Raji (cell line): ENCODE results near the gene FMN1.

Experiments
- POLR2A ChIP-seq: IDR thresholded peaks from 2 replicates; pipeline ENCODE4 v1.6.1; 2011; ENCODE audit warnings: low read depth, low read length, control low read depth; ENCODE audit not compliant: insufficient read depth

The FMN1 gene

DNA sequence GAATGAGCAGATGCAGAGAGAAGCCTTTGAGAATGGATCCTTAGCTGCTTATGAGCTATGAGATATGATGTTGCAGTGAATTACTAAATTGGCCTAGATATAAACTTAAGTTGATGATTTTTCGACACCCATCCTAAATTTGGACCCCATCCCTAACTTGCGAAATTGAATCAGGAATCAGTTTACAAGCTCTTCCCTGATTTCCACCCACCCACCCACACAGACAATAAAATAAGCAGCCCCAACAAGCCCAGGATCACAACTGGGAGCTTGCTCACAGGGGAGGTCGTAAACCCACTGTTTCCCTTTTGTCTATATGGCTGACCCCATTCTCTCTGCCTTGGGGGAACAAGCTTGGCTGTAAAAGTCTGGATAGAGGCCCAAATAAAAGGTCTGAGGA, 419.4 kb downstream of the FMN1 start:
- TF ChIP-seq POLR2A: no peak

DNA sequence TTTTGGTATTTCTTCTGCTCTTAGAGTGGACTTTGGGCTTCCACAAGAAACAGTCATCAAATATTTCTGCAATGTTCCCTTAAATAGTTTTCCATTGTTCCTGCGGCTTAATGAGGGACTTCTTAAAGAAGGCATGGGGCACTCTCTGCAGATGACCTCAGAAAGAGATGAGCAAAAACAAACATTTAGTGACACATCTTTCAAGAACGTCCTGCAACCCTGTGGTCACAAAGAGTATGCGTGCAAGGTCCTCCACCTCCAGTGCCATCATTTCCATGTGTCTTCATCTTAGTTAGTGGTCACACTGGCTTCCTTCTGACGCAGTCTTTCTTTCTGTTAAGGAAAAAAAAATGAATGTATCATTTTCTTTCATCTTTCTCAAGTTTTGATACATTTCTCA, 420.5 kb downstream of the FMN1 start:
- TF ChIP-seq POLR2A: no peak

DNA sequence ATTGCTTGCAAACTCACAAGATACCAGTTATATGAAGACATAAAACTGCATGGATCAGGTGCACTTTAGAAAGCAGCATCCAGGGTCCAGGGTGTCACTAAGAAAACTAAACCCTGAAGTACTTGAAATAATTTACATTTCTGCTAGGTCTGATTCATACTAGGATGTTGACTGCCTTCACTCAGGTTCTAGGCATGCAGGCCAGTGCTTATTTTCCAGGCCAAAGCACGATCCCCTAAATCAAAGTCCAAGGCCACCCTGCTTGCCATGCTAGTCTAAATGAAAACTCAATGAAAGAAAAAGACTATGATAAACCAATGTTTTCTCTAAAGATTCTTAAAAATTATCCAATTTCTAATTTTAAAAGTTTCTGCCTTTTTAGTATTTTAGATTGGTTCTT, 427.3 kb downstream of the FMN1 start:
- no peak for TF ChIP-seq POLR2A

DNA sequence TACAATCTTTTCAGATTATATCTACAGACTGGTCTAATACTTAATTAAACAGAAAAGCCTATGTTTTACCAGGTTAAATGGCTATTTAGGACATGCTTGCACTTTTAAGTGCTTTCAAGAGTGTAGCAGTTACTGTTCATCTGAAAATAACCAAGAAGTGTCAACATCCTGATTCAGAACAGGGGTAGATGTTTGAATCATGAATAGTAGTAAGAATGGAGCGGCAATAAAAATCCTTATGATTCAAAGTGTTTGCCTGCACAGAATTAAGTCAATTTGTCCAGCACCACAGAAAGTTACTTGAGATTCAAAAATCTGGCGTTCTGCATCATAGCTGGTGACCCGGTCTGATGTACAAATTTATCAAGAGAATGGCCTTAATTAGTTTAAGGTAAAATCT, 428.4 kb downstream of the FMN1 start:
- TF ChIP-seq POLR2A: no peak

DNA sequence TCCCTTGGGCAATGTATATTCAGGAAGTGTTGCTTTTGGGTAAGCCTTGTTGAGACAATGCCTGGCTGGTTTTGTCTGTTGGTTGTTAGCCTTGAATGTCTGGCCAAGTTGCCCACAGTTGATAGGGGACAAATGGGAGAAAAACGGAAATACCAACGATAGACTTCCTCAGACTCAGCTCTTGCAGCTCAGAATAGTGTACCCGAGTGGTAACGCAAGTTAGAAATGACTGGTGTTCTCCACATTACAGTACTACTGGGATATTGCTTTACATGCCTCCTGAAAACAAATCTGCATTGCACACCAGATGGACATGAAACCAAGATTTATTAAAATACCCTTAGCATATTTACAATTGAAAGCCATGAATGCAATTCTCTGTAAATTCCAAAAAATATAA, 429.3 kb downstream of the FMN1 start:
- no peak for TF ChIP-seq POLR2A

DNA sequence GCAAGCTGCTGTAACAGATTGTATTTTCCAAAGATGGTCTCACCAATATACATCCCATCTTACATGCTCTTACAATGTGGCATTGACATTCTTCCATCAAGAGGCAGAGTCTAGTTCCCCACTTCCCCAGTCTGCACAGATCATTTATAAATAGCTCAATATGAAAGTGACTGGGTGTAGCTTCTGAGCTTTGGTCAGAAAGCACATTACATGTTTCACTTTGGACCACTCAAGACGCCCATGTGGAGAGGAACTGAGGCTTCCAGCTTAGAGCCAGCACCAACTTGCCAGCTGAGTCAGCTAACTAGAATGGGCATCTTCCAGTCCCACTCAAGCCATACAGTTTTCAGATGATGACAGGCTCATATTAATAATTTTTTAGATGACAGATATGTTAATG, 431.2 kb downstream of the FMN1 start:
- TF ChIP-seq POLR2A: no peak

DNA sequence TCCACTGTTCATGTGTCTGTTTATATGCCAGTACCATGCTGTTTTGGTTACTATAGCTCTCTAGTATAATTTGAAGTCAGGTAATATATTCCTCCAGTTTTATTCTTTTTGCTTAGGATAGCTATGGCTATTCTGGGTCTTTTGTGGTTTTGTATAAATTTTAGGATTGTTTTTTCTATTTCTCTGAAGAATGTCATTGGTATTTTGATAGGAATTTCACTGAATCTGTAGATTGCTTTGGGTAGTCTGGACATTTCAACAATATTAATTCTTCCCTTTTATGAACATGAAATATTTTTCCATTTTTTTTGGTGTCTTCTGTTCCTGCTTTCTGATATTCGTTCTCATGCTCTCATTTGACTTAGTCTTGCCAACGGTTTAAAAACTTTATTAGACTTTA, 437.1 kb downstream of the FMN1 start:
- TF ChIP-seq POLR2A: no peak

DNA sequence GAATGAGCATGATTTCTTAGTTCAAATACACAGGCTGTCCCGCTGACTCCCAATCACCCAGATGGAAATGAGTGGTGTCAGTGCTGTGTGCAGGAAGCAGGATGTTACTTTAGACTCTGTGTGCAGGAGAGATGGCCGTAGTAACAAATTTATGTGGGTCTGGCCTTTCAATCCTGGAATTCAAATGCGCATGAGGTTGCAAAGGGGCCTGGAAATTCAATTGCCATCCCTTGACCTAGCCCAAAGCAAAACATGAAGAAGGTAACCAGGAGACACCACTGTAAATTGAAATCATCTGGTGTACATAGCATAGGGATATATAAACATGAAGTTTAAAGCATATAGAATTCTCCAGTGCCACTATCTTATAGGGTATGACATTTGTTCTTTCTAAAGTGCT, 443.5 kb downstream of the FMN1 start:
- no peak for TF ChIP-seq POLR2A

DNA sequence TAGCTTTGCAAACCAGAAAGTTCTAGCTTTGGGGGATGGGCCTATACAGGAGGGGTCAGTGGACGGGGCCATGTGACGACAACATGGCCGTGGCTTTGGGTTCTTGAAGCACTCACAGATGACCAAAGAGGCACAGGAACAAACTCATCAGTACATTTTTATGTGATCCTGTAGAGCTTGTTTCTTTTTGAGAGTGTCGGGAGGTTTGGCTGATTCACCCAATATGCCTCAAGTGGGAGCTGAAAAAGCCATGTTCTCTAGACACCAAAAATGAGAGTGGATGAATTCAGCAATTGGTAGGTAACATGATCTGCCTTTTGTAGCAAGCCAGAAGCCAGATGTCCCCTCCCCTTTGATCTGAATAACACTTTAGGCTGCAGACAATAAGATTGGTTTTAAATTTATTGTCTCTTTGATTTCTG, 446.6 kb downstream of the FMN1 start:
- TF ChIP-seq POLR2A: no peak

DNA sequence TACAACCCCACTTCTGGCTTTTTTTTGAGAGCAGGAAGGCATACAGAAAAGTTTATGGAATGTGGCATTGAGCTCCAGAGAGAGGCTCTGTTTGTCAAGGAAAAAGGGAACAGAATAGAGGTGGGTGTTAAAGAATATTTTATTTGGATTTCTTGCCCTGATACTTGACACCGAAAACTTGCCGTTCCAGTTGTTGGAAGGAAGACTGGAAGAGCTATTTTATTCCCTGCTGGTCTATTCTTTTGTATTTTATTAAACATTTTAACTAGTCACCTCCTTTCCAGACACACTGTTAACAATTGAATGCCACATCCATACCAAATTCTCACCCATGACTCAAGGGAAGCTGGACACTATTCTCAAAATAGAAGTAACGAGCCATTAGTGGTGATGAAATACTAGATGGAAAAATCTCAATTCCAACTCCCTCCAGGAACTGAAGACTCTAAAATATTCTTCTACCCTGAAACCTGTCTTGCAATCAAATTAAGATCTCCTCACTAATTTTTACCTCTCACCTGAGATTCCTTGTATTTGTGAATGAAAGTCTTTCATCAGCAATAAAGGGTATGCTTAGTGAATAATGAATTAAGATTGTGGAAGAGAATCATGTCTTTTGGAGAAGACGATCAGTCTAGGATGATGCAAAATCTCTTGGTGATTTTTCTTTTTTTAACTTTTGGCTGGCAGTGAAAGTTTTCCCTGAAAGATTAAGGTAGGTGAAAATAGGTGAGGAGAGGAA, 448.2 kb downstream of the FMN1 start:
- no peak for TF ChIP-seq POLR2A

DNA sequence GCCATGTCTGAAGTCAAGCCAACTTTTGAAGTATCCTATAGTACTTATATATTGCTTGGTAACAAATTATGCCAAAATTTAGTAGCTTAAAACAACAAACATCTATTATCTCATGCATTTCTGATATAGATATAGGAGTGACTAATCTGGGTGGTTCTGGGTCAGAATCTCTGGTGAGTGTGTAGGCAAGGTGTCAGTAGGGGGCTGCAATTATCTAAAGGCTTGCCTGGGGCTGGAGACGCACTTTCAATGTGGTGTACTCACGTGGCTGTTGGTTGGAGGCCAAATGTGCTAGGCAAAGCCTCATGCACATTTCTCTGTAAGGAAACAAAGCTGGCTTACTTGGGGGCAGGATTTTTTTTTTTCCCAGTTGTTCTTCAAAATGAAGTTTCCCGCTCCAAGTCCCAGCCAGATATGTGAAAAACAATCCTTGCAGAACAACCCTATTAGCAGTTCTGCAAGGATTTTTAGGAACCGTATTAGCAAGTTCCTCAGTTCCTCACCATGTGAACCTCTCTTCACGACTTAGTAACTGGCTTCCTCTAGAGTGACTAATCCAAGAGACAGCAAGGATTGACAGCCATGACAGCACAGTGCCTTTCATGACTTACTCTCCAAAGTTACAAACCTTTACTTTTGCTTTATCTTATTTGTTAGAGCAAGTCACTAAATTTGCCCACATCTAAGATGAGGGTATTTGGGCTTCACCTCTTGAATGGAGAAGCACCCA, 450.9 kb downstream of the FMN1 start:
- TF ChIP-seq POLR2A: no peak

DNA sequence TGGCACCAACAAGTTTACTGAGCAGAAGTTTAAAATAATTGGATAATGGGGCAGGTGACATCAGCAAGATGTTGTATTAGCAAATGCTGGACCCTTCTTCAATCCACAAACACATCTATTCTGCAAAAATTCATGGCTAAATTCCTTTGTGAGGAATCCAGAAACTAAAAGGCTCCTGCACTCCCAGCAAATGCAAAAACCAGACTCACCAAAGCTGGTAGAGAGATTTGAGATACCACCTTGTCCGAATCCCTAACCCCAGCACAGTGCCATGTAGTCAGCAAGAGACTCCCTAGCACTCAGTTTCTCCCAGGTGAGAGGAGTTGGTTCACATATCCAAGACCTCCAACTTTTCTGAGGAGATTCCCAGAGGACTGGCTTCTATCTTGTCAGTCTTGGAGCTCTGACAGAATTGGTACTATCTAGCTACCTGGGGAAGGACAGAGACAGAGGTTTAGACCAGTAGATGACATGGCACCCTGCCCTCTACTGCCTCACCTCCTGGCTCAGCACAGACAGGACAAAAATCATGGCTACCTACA, 454.9 kb downstream of the FMN1 start:
- TF ChIP-seq POLR2A: no peak

DNA sequence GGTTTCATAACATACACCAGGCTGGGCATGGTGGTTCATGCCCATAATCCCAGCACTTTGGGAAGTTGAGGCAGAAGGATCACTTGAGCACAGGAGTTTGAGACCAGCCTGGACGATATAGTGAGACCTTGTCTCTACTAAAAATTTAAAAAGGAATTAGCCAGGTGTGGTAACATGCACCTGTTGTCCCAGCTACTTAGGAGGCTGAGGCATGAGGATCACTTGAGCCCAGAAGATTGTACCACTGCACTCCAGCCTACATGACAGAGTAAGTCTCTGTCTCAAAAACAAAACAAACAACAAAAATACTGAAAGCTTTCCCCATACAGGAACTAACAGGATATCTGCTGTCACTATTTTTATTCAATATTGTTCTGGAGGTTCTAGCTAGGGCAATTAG, 455.8 kb downstream of the FMN1 start:
- TF ChIP-seq POLR2A: no peak

DNA sequence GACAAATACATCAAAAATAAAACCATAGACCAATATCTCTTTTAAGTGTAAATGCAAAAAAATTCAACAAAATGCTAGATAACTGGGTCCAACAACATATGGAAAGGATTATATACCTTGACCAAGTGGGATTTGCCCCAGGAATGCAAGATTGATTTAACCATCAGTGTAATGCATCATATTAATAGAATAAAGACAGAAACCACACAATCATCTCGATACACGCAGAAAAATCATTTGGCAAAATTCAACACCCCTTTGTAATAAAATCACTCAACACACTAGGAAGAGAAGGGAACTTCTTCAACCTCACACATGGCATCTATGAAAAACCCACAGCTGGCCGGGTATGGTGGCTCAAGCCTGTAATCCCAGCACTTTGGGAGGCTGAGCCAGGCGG, 457.2 kb downstream of the FMN1 start:
- no peak for TF ChIP-seq POLR2A

DNA sequence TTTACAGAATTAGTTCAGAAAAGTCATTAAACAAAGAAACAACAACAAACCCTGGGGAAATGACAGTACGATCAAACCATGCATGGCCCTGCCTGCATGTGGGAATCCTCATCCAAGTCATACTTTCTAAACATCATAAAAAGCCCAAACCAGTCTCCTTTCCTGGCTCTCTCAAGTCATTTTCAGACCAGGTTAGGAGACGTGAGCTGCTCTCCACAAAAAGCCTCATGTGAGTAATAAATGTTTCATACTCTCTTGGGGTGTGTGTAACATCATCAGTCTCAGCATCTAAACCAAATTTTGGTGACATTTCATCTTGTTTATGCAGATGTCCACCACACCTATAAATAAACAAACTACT, 457.8 kb downstream of the FMN1 start:
- no peak for TF ChIP-seq POLR2A

DNA sequence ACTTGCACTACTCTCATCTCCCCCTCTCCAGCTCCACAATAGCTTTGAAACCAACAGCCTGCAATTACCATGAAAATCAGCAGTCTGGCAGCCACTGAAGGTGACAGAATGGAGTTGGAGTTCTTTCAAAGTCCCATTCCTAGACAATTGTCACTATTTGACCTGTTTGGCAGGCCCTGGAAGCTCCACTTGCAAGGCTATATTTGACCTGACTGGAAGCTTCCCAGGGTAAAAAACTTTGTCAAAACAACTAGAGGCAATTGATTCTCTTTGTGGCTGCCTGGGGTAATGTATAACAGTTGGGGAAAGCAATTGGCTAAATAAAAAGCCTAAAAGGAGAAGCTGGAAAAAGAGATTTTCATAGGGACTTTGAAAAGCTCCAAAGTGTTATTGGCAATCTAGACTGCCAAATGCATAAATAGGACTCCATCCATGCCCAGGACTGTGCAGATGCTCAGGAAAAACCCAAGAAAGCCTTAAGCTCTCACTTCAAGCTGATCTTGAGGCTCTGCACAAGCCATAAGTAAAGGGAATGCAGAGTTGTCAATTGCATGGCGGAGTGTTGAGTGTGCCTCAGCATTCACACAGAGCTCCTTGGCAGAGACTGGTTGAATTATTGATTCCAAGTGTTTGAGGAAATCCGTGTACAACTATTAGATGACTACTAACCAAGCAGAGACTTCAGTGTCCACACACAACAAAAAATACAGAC, 458.4 kb downstream of the FMN1 start:
- TF ChIP-seq POLR2A: no peak
